Muscle of back (tissue), 11 donors: ENCODE measurements around the gene NMNAT1. TPM values are rescaled to one million over a fixed set of nuclear protein-coding genes. Genes with fewer than 3 reads are reported as not detected.
"Not testable (repeated sequence)": the region's sequence is repeated elsewhere in the genome, so short reads cannot be mapped to it uniquely, and the experiment has no call there.

ENCODE experiments used
- DNase-seq, 3 donors: peaks; one replicate each; pipeline versions ENCODE4 v3.0.0 to v3.0.0-alpha.2; 2013
- polyA plus RNA-seq, 10 donors: library from polyadenylated mRNA; unstranded; fragments of 120-200 nt; gene quantifications; one replicate each; pipeline ENCODE4 v1.2.1, GENCODE V29; 2013; ENCODE audit not compliant: insufficient read length in 10 of 10

NMNAT1 gene
- polyA plus RNA-seq, 10 donors, result 8.8 to 14.3 (median 11.3) TPM

DNA sequence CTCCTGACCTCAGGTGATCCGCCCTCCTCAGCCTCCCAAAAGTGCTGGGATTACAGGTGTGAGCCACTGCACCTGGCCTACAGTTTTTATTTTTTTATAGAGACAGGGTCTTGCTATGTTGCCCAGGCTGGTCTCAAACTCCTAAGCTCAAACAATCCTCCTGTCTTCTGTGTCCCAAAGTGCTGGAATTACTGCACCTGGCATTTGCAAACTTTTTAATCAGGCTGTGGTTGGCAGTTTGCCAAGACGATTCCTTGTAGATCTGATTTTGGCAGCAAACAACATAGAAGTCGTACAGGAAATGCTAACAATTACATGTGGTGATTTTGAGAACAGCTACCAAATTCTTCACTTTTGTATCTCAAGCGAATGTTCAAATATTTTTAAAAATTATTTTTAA, 63.9 kb downstream of the NMNAT1 start:
- DNase-seq, result peak in 2 of 3 donors; percentile 36 to 60

DNA sequence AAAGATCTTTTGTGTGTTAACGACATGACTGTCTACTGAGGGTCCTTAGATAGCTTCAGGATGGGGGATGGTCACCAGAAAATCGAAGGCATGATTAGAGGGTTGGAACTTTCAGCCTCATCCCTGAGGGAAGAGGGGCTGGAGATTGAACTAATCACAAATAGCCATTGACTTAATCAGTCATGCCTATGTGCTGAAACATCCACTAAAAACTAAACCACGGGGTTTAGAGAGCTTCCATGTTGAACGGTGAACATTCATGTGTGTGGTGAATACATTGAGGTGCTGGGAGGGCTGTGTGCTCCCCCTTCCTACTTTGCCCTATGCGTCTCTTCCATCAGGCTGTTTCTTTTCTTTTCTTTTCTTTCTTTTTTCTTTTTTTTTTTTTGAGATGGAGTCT, 70.7 kb downstream of the NMNAT1 start:
- DNase-seq, result no peak

DNA sequence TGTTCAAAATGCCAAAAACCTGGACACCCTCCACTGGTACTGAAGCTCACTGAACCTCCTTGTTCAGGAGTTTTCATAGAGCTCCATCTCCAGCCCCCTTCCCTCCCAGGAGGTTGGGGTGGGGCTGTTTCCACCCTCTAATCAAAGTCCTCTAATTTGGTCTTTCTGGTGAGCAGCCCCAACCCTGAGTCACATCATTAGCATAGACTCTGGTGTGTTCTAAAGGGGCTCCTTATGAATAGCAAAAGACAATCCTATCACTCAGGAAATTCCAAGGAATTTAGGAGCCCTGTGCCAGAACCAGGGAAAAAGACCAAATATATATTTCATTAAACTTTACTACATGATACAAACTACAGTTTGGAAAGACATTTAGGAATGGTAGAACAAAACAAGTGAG, 76.3 kb downstream of the NMNAT1 start:
- DNase-seq, result no peak

DNA sequence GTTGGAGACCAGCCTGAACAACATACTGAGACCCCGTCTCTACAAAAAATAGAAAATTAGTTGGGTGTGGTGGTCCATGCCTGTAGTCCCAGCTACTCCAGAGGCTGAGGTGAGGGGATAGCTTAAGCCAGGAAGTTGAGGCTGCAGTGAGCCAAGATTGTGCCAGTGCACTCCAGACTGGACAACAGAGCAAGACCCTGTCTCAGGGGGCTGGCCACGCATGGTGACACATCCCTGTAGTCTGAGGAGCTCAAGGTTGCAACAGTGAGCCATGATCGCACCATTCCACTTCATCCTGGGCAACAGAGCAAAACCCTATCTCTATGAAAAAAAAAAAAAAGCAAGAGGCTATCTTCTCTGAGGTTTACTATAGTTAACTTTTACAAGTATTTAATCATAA, 76.8 kb downstream of the NMNAT1 start:
- no peak for DNase-seq

DNA sequence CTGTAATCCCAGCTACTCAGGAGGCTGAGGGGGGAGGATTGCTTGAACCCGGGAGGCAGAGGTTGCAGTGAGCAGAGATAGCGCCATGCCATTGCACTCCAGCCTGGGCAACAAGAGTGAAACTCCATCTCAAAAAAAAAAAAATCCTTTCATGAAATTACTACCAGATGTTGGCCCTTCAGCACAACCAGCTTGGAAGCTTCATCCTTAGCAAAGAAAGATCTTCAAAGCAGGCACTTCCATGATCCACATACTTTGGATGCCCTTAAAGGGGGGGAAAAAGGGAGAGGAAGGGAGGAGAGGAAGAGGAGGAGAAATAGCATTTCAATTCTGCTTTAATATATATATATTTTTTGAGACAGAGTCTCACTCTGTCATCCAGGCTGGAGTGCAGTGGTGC, 77.4 kb downstream of the NMNAT1 start:
- not testable (repeated sequence) for DNase-seq

DNA sequence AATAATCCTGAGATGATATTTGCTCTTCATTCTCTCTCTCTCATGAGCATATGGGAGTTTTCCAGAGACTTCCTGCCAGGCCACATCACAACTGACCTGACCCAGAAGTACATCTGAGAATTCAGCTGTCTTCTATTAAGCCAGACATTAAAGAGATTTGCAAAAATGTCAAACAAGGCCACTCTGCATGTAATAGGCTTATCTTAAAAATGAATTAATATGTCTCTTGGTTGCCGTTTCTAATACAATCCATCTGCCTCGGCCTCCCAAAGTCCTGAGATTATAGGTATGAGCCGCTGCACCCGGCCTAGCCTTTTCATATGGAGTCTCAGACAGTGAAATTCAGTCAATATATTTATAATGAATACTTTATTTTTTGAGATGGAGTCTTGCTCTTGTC, 78.7 kb downstream of the NMNAT1 start:
- not testable (repeated sequence) for DNase-seq

DNA sequence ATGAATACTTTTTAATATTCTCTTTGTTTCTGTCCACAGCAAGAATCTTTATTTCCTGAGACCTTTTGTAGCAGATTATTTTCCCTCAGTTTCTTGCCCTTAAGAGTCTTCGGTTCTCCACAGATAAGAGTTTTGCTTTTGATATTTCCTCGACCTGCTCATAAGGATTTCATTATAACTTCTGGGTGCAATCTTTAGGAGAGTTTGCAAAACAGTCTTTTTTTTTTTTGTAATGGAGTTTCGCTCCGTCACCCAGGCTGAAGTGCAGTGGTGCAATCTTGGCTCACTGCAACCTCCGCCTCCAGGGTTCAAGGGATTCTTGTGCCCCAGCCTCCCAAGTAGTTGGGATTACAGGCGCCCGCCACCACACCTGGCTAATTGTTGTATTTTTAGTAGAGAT, 79.4 kb downstream of the NMNAT1 start:
- DNase-seq, result no peak

DNA sequence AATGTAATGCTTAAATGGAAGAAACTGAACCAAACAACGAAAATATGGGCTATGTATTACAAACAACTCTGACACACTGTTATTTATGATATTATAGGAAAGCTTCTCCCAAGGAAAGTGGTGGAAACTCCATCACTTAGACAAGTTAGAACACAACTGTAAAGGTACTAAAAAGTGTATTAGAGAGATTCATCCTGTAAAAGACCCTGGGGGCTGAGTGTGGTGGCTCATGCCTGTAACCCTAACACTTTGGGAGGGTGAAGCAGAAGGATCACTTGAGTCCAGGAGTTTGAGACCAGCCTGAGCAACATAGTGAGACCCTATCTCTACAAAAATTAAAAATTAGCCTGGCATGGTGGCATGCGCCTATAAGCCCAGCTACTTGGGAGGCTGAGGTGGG, 82.1 kb downstream of the NMNAT1 start:
- no peak for DNase-seq

DNA sequence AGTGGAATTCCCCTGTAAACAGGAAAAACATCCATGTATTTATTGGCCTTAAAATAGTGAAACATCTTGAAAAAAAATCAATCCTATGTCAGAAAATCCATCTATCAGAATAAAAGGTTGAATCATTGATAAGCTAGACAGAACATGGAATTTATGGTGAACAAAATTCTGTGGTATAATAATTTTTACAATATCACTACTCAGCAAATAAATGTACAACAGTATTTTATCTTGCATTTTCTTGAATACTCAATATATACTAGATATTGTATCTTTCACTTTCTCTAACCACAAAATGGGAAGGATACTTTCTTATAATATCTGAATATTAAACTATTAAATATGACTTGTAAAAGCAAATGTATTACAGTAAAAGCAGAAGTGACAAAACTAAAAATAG, 83.8 kb downstream of the NMNAT1 start:
- DNase-seq, result no peak

DNA sequence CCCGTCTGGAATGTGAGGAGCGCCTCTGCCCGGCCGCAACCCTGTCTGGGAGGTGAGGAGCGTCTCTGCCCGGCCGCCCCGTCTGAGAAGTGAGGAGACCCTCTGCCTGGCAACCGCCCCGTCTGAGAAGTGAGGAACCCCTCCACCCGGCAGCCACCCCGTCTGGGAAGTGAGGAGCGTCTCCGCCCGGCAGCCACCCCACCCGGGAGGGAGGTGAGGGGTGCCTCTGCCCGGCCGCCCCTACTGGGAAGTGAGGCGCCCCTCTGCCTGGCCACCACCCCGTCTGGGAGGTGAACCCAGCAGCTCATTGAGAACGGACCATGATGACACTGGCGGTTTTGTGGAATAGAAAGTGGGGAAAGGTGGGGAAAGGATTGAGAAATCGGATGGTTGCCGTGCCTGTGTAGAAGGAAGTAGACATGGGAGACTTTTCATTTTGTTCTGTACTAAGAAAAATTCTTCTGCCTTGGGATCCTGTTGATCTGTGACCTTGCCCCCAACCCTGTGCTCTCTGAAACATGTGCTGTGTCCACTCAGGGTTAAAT, 85.8 kb downstream of the NMNAT1 start:
- not testable (repeated sequence) for DNase-seq

DNA sequence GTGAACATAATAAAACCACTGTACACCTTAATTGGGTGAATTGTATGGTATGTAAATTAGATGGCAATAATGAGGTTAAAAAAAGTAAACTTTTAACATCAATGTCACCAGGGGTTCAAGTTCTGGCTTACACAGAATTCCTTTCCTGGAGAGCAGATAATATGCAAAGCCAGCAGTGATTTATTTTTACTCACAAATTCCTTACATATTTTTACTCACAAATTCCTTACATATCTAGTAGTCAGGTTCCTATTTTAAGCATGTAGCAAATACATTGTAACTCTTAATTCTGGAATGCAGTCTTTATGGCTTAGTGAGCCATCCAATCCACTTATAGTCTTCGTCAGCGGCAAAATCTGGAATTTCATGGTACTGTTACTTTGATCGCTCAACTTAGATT, 88.2 kb downstream of the NMNAT1 start:
- DNase-seq, result peak in 1 of 3 donors; percentile 75

DNA sequence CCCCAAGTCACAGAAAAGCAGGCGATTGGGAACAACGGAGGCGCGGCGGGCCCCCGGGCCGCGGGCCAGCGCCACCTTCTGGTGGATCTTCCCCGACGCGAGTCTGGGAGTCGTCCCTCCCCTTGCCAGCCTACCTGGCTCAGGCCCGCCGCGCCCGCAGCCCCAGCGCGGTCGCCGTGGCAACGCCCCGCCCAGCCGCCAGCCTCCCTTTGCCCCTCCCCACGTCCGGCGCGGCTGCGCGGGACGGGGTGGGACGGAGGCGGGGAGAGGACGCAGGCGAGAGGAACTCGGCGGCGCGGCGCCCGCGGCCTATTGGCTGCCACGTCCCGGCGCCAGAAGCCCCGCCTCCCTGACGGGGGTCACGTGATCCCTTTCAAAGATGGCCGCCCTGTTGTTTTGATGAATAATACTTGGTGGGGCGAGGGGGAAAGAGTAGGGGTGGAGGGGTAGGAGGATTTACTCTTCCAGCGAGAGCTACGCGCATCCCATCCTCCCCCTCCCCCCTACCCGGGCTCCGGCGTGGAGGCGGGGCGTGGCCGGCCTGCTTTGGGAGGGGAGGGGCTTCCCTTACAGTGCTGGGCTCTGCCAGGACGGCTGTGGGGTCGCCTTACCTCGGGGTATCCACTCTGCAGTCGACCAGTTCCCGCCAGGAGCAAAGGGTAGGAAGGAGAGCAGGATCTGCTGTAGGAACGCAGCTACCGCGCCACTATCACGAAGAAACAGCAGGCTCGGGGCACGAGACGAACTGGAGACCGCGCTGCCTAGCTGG, 89.5 kb downstream of the NMNAT1 start, which contains the start of gene UBE4B:
Gene UBE4B (plus strand): TSS at position 369 of the 769 bp plus-strand sequence. CDS start 713 bp downstream, outside the sequence.
- peak; percentile 99 for DNase-seq

DNA sequence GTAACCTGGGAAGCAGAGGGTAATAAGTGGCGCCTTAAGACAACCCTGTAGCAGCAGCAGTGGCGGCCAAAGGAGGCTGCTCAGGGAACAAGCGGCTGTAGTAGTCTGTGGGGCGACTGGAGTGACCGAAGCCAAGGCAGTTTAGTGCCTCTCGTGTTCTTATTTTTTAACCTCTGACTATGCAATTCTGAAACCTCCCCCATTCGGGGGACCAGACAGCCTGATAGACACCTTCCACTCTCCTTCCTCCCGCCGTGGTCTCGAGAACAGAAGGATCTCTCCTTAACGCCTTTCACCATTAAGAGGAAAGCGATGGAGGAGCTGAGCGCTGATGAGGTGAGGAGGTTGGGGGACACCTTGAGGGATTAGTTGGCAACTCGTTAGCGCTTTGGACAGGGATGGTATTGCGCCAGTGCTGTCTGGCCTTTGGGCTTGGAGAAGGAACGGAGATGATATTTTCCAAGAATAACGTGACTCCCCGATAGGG, 90.1 kb downstream of the NMNAT1 start:
- no peak for DNase-seq

Other genes starting within 250 kb of the NMNAT1 start
- gene CLSTN1, start 119.5 kb upstream of the NMNAT1 start, polyA plus RNA-seq, result 10 to 100 TPM; 60.4 to 98.9 (median 73.4) TPM
- gene CTNNBIP1, start 33.2 kb upstream of the NMNAT1 start, polyA plus RNA-seq, result 10 to 100 TPM; 50.5 to 68.9 (median 59.6) TPM
- 10 to 100 TPM; 49.1 to 64.7 (median 56.4) TPM for gene LZIC, start 84 bp upstream of the NMNAT1 start, polyA plus RNA-seq
- 1 to 10 TPM; 1.6 to 6.0 (median 4.1) TPM for gene RBP7, start 53.8 kb downstream of the NMNAT1 start, polyA plus RNA-seq
- gene UBE4B, start 89.5 kb downstream of the NMNAT1 start, polyA plus RNA-seq, result 10 to 100 TPM; 33.4 to 45.4 (median 41.6) TPM